Lung microvascular endothelial cell (primary cell): Measurements from ENCODE around the gene TM9SF1. TPM values are rescaled to one million over a fixed set of nuclear protein-coding genes. Genes with fewer than 3 reads are reported as not detected.

Source experiments
- DNase-seq, 2 donors: peaks; one replicate each; pipeline versions ENCODE4 v3.0.0 to v3.0.0-alpha.2; 2010; ENCODE audit warnings: low read depth in 2 of 2
- total RNA-seq: library from RNA; depleted of rRNA; stranded (reverse); fragments of >200 nt; gene quantifications from 2 replicates; pipeline ENCODE4 v1.2.1, GENCODE V29; 2014

The TM9SF1 gene, protein sequence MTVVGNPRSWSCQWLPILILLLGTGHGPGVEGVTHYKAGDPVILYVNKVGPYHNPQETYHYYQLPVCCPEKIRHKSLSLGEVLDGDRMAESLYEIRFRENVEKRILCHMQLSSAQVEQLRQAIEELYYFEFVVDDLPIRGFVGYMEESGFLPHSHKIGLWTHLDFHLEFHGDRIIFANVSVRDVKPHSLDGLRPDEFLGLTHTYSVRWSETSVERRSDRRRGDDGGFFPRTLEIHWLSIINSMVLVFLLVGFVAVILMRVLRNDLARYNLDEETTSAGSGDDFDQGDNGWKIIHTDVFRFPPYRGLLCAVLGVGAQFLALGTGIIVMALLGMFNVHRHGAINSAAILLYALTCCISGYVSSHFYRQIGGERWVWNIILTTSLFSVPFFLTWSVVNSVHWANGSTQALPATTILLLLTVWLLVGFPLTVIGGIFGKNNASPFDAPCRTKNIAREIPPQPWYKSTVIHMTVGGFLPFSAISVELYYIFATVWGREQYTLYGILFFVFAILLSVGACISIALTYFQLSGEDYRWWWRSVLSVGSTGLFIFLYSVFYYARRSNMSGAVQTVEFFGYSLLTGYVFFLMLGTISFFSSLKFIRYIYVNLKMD
- 30.5 and 46.2 TPM in 2 replicates for total RNA-seq

DNA sequence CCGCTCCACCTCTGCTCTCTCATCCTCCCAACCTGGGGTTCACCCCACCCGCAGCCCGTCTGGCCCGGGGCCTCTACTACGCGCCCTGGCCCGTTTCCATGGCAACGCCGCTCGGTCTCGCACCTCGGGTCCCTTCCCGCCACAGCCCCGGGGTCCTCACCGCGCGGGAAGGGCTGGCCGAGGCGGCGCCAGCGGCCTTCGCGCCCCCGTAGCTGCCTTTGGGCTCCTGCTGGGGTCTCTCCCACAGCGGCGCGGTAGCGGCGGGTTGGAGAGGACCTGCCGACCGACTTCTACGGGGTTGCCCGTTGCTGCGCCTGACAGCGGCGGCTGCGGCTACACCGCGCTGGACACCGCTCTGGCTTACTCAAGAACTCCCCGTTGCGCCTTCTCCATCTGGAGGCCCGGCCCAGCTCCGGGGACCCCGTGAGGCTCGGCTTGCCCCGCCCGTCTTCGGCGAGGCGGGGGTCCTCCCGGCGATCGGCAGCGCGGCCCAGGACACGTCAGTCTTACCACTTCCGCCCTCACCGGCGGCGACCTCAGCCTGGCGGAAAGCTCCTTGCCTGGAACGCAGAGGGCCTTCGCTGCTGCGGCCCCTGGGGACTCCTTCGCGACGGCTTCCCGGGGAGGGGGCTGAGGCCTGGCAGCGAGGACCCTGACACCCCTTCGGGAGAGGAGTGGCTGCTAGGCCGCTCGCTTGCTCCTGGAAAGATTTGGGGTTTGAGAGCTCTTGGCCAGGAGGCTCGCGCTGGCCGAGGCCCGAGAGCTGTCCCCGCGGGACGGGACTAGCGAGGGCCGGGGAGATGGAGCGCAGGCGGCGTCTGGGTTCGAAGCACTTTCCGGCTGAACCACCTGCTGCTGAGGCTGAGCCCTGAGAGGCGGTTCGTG is at the start of gene TM9SF1:
TSS of gene TM9SF1 (minus strand) at position 256 of the 885 bp plus-strand sequence. CDS start 422 bp downstream, outside the sequence.
- peak; percentile 90 to 92 for DNase-seq

DNA sequence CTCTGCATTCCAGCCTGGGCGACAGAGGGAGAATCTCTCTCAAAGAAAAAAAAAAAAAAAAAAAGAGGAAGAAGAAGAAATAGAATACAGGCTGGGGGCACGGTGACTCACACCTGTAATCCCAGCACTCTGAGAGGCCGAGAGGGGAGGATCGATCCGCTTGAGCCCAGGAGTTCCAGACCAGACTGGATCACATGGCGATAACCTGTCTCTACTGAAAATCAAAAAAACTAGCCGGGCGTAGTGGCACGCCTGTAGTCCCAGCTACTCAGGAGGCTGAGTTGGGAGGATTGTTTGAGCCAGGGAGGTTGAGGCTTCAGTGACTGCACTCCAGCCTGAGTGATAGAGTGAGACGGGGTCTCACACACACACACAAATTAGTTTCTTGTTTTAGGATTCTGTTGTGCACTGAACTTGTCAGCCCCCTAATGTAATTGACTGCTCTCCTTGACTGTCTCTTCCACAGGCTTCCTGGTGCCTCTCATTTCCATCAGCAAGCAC is 48.1 kb upstream of the TM9SF1 start:
- peak in 1 of 2 donors; percentile 50 for DNase-seq

DNA sequence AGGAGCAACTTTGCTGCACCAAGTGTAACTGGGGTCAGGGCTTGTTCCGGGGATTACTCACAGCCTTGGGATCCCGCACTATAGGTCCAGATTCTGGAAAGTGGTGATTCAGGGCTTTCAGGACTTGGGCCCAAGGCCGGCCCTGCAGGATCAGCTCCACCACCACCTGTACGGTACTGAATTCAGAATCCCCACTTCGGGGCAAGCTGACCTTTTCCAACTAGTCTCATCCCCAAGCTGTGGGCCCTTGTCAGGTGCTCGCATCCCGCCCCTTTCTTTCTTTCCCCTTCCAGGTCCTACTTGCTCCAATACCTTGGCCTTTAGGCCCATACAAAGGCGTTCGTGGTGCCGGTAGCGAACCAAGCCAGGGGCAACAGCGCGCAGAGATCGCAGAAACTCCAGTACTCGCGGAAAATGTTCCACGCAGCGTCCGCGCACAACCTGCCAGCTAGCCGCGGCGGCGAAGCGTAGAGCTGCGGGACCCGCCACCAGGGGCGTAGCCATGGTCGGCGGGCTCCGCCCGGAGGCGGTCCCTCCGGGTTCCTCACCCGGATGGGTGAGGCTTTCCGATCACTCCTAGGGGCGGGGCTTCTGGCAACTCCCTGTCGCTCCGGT is 46.7 kb upstream of the TM9SF1 start:
- DNase-seq = peak; percentile 91 to 95

DNA sequence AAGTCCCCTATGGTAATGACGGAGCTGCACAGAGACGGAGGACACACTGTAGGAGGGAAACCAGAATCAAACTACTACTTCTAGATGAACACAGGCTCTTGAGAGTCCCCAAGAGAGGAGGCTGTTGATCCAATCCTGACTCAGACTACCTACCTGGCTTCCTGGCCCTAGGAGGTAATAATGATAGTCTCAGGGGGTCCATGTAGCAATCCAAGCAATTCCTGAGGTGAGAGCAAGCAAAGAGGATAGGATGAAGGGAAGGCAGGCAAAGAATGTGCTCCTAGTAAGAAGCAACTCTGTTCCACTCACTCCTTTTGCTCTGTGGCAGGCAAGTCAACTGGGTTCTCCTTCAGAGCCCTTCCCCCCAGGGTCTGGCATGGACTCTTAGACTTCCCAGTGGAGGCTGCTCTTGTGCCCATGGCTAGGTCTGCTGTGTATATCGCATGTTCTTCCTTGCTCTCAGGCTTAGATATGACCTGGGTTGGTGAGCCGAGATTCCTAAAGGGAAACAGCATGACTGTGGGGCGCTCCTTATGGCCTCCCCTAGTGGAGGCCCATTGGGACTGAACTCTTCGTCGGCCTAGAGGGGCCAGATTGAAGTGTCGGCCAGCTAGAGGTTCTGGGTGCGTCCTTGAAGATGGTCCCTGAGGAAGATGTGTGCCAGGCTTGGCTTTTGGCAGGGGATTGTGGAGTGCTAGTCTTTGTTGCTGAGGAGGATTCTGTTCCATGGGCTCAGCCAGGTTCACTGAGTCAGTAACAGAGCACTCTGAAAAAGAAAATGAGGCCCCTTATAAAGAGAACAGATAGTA is 45.1 kb upstream of the TM9SF1 start:
- no peak for DNase-seq

DNA sequence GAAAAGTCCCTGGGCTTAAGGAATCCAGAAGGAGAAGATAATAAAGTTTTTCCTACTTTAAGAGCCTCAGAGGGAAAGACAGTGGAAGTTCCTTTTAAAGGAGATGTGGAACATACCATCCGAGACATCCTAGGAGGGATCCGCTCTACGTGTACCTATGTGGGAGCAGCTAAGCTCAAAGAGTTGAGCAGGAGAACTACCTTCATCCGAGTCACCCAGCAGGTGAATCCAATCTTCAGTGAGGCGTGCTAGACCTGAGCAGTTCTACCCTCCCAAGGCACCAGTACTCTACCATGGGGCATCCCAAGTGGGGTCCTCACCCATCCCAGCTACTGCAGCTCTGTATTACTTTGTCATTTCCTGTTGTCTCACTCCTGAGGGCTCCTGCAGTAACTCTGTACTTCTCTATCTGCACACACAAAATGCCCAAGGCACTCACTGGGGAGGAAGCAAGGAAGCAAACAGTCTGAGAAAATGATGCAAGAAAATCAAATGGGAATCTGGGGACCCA is 43.3 kb upstream of the TM9SF1 start:
- no peak for DNase-seq

DNA sequence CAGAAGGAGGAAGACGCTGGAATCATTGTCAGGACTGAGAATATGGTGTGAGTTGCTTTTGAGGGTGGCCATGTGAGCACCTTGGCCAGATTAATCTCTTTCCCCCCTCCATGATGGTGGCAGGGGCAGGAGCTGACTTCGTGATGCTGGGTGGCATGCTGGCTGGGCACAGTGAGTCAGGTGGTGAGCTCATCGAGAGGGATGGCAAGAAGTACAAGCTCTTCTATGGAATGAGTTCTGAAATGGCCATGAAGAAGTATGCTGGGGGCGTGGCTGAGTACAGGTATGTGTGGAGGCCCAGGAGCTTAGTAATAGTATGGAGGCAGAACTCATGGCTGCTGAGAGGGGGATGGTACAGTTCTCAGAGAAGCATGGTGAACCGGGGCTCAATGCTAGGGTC is 42.9 kb upstream of the TM9SF1 start:
- no peak for DNase-seq

DNA sequence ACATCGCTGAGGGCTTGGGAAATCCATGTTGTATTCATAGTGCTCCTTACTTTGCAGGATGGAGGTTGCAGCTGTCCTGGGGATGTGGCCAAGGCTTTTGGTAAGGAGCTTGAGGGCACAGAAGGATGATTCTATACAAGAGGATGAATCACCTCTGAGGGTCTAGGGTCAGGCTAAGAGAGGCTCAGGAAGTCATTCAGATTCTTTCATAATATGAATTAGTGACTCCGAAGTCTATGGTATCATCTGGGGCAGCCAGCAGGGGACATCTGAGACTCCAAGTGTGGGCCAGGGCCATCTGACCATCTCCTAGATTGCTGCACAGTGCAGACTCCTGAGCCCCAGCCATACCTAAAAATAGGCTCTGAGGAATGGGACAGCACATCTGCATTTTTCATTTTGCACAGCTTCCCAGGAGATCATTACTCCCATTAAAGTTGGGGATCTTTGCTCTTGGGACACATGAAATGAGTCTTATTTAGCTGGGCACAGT is 42.3 kb upstream of the TM9SF1 start:
- DNase-seq = no peak

DNA sequence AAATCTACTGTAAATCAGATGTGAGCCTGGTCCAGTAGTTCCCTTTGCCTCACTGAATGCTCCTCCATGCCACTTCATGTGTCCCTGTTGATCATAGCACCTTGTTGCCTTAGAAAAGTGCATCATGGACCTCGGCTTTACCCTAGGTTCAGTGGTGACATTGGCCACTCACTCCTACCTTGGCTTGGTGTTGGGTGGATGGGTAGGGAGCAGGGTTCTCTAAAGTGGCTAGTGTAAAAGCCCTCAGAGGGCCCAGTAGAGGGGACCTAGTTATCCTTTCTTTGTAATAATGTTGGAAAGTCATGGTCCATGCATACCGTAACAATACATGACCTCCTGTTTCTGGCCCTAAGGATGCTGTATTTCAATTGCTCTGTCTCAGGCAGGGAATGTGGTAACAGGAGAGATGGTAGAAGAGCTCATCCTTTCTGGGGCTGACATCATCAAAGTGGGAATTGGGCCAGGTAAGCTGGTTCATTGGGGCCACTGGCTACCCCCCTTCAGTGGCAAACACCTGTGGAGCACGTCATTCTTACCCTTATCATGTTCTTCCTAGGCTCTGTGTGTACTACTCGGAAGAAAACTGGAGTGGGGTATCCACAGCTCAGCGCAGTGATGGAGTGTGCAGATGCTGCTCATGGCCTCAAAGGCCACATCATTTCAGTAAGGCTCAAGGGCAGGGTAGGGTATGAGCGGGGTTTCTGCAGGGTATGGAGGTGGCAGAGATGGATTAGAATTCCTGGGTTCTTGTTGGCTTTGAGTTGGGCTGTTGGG is 41.6 kb upstream of the TM9SF1 start:
- no peak for DNase-seq

DNA sequence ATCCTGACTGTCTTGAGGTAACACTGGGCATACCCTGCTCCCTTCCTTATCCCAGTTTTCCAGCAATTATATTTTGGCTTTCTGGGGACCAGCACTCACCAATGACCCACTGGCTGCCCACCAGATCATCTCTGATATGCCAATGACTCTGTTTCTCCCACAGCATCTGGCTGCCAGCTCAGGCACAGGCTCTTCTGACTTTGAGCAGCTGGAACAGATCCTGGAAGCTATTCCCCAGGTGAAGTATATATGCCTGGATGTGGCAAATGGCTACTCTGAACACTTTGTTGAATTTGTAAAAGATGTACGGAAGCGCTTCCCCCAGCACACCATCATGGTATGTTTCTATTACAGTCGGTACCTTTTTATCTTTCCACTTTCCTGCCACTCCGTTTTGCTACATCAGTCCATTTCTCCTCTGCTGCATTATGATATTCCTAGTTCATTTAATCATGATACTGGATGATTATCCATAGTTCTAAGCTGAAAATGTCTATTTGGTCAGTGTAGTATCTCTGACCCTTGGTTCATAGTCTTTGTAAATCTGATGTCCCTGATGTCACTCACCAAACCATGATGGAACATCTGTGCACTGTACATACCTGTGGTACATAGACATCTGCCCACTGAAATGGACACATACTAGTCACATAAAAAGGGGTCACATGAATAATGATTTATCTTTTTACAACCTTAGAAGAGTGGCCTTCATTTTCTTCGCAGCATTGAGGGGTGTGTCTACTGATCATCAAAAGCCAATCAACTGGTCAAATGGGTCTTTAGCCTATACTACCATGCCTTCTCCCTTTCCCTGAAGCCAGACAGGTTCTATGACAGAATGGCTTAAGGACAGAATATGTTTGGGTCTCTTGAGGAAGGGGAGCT is 40.8 kb upstream of the TM9SF1 start:
- DNase-seq = no peak

DNA sequence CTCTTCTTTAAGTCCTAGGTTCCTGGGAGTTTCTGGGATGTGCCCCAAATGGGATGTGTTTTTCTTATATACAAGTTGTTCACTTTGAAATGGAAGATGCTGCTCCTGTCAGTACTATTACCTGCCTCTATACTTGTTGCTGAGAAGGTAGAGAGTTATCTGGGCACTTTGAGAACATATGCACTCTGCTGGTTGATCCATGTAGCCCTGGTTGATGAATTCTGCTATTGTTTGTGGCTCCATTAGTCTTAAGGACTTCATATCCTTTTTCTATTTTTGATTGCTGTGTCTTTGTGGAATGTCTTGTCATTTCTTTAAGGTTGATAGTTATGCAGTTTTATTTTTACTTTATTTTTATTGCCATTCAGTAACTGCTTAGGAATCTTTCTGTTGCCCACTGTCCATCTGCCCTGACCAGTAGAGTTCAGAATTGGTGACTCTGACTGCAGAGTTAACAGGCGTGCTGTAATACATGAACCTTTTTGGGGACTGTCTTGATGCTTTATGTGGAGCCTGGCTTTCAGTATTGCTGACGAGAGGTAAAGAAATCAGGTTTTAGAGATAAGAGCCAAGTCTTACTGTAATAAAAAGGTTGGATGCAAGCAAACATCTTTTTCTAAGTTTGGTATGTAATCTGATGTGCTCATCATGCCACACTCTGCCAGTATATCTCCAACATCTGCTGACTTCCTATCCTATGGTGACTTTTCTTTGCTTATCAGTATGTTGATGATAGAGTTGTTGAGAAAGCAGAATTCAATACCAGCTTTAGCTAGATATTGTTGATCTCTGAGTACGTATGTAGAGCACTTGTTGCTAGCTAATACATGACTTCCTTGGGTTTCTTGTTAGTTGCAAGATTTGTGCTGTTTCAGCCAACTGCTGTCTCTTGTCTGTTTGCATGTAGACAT is 39.1 kb upstream of the TM9SF1 start:
- no peak for DNase-seq

DNA sequence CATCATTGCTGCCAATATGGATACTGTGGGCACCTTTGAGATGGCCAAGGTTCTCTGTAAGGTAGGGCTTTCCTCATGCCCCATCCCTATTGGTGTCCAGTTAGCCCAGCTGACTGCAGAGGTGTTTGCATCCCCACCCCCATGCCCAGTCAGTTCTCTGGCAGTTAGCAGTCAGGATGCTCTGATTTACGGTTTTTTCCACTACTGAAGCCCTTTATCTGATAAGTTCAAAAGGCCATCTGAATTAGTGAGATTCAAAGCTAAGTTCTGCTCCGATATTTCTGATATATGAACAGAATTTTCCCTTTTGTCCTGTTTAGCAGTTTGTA is 38.3 kb upstream of the TM9SF1 start:
- peak in 1 of 2 donors; percentile 76 for DNase-seq

DNA sequence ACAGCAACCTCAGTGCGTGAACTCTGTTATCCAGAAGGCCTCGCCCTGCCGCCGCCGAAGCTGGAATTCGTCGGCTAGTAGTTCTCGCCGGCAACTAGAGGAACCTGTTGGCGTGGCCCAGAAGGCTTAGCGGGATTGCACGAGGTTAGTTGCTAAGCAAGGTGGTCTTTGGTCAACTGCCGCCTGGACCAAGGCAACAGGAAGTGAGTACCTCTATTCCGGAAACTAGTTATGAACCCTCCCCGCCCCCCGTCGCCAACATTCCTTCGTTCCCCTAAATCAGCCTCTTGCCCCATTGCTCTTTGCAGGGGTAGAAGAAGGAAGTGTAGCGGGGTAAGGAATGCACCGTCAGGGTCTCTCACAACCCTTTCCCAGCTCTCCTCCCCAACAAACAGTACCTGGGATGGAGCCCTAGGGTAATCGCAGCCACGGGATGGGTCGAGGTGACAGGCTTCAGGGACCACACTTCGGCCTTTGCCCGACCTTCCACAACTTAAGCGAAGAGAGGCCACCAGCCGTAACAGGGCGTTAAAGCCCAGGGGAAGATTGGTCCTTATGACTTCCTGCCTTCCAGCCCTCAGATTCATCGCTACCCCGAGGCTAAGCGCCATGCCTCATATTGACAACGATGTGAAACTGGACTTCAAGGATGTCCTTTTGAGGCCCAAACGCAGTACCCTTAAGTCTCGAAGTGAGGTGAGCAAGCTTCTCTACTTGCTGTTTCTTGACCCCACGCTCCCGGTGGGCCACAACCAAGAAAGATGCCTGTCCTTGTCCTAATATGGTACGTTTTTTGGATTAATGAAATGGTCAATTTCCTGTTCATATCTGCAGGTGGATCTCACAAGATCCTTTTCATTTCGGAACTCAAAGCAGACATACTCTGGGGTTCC is 37.6 kb upstream of the TM9SF1 start, which contains the start of gene GMPR2:
TSS of gene GMPR2 (plus strand) at position 285 of the 893 bp plus-strand sequence. CDS start at position 610, 325 bp downstream.
- peak; percentile 28 to 35 for DNase-seq

DNA sequence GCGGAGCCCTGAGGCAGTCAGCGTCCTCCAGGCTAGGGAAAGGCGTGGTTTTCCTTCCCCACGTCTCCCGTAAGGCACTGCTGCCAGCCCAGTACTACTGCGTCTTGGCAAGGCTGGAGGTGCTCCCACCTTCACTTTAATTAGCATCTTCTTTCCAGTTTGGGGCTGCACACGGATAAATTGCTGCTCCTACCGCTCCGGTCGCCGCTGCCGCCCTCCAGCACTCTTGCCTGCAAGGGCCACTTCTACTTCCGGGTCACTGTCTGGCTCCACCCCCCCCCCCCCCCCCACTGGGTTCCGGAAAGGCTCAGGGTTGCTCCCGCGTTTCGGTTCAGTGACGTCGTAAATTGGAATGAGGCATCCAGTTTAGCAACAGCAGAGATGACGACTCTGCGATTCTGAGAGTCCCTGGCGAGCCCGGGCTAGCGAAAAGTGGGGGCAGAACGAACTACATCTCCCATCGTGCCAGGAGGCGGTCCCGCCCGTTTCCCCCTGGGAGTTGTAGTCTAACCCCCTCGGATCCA is 36.9 kb upstream of the TM9SF1 start, which contains the start of gene NEDD8:
TSS of gene NEDD8 (minus strand) at position 247 of the 524 bp plus-strand sequence. CDS start at position 147, 100 bp downstream.
- peak; percentile 96 to 97 for DNase-seq

DNA sequence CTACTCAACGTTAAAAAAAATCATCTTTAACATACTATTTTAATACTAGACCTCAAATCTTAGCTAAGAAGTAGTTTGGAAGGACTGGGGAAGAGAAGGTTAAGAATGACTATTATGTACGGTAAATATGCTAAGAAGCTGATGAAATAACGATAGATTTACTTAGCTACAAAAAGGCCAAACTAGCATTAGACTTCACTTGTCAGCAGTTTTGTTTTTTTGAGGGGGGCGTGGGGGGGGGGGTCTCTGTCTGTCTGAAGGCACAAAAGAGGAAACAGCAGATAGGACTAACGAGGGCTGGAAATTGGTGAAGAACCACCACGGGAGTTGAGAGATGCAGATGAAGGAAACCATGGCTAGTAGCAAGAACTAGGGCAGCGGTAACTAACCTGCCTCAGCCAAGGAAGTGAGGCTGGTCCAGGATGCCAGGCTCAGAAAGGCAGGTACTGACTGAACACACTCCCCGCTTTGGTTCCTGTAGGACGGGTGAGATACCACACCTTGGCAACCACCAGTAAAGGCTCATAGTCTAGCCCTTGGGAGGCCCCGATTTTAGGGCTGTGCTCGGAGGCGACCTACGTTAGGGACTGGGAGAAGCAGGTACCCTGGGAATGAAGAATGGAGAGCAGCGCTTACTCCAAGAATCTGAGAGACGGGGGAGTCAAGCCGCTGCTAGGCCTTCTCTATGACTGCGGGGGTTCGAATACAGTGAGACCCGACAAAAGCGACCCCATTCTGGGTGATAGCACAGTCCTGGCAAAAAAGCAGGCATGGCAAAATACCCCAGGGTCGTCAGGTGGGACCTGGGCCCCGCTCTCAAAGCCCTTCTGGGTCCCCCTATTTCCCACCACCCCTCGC is 36.3 kb upstream of the TM9SF1 start:
- peak; percentile 23 to 36 for DNase-seq

DNA sequence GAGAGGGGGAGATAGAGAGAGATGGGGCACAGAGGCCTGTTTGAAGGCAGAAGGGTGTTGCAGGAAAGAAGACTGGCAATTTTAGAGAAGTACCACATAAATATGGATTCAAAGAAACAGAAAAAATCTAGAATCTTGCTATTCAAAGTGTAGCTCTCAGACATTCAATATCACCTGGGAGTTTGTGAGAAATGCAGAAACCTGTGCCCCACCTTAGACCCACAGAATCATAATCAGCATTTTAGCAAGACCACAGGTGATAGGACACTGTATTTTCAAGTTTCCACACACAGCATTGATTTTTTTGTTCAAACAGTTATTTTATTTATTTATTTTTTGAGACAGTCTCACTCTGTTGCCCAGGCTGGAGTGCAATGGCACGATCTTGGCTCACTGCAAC is 33.7 kb upstream of the TM9SF1 start:
- DNase-seq = no peak
